Parietal lobe (tissue), 1 donor: ENCODE data around the gene C10orf90. TPM values are rescaled to one million over a fixed set of nuclear protein-coding genes. Genes with fewer than 3 reads are reported as not detected.

Experiments used
- total RNA-seq: library from RNA; depleted of rRNA; stranded (reverse); fragments of >200 nt; gene quantifications from one replicate; pipeline ENCODE4 v1.2.3, GENCODE V29; 2014

Gene C10orf90
- total RNA-seq, result 0.31 TPM

DNA sequence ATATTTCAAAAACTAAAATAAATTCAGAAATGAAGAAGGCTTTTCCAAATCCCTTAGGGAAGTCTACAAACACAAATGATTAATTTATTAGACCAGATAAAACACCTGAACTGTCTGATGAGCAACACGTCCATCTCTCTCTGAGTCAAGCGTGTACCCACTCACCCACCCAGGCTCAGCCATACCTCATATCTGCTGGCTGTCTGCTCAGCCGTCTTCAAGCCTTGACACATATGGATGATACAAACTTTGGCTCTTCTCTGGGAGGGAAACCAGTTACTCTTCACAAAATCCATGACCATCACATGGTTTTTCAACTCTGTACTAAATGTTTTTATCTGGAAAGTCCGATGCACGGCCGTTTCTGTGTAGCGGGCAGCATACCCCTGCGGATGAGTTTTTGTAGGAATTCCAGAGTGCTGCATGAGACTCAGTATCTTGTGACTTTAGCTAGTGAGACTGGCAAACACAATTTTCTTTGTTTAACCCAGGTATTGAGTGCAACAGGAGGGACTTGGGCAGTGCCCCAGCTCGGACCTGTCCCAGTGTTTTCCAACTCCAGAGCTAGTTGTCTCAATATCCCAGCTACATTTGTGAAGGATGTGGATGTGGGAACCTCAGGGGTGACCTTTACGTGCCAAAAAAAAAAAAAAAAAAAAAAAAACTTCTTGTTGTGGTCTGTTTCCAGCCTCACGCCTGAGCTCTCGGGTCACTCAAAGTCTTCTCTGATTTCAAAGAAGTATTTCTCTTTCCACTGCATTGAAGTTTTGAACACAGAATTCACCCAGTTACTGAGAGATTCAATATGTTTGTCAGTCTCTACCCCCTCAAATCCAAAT lies at the start of gene C10orf90:
C10orf90 (minus strand) TSS at position 638 of the 839 bp plus-strand sequence; CDS start at position 425, 213 bp downstream.

GRCh38 chr10:126387931-126388911 lies 282.3 kb downstream of the C10orf90 start, which contains the start of gene ADAM12:
TSS of gene ADAM12 (minus strand) at chr10:126388477. CDS start at chr10:126388145, 332 bp downstream.

Other genes starting within 250 kb of the C10orf90 start
- gene DOCK1, start 234.7 kb upstream of the C10orf90 start, total RNA-seq, result 22.8 TPM